GM12878 (cell line): ENCODE measurements around the gene DNAJC22. TPM values are rescaled to one million over a fixed set of nuclear protein-coding genes. Genes with fewer than 3 reads are reported as not detected.

Source experiments
- ATAC-seq: fragments of 200-7000 bp; cut with Tn5 transposase; 3 replicates; pipeline ENCODE4 v1.9.1; 2020; ENCODE audit warnings: mild to moderate bottlenecking, moderate library complexity
- BruUV-seq: library from RNA; stranded (reverse); fragments of 400-500 nt; replicated peaks from 2 replicates; lab custom pipeline; 2021; lab: Mats Ljungman, UMichigan
- CTCF ChIA-PET: fragments of 300-600 bp; sonication (Branson Sonifier 250); formaldehyde crosslinking; extraction: SDS; loops from one replicate; lab custom pipeline; 2021; ENCODE audit warnings: inconsistent platforms; lab: Yijun Ruan, JAX
- POLR2A ChIA-PET: fragments of 350-600 bp; formaldehyde crosslinking; extraction: SDS; loops from one replicate; lab custom pipeline; 2021; ENCODE audit warnings: inconsistent platforms; lab: Charles Lee
- RAD21 ChIA-PET: fragments of 300-600 bp; sonication (Branson Sonifier 250); formaldehyde crosslinking; loops from one replicate; lab custom pipeline; 2023; ENCODE audit warnings: antibody characterized with exemption; ENCODE audit not compliant: unreplicated experiment; lab: Charles Lee
- SMC1A ChIA-PET: fragments of 300-600 bp; sonication (Branson Sonifier 250); formaldehyde crosslinking; loops from one replicate; lab custom pipeline; 2023; ENCODE audit not compliant: unreplicated experiment, uncharacterized antibody; lab: Charles Lee
- DNase-seq: peaks from one replicate; pipeline ENCODE4 v3.0.0-alpha.2; 2011; ENCODE audit warnings: low read depth, low spot score
- FAIRE-seq: peaks from 3 replicates; lab custom pipeline; 2011; peaks lifted over from hg19 to GRCh38; lab: Jason Lieb, UNC
- H2AFZ ChIP-seq: 2 replicates; pipeline ENCODE4 v1.6.0; 2011; ENCODE audit warnings: low read depth, low read length, control low read depth; ENCODE audit not compliant: control insufficient read depth
- H3K27ac ChIP-seq: 2 replicates; pipeline ENCODE4 v1.5.1; 2011; ENCODE audit warnings: control low read depth; ENCODE audit not compliant: control insufficient read depth, insufficient read depth
- H3K27me3 ChIP-seq, 2 experiments: replicated peaks in 1 of 2; 2 replicates each; pipeline versions ENCODE4 v1.6.0 to v1.6.1; 2011; ENCODE audit warnings: low read length in 1 of 2; ENCODE audit not compliant: control insufficient read depth in 2 of 2, insufficient read depth in 2 of 2
- H3K36me3 ChIP-seq, 2 experiments: 2 replicates each; pipeline ENCODE4 v1.5.1; 2011; ENCODE audit warnings: low read length in 1 of 2; ENCODE audit not compliant: control insufficient read depth in 2 of 2, insufficient read depth in 2 of 2
- H3K4me1 ChIP-seq: 2 replicates; pipeline ENCODE4 v1.6.1; 2011; ENCODE audit warnings: mild to moderate bottlenecking, low read length, moderate library complexity, mixed read lengths; ENCODE audit not compliant: control insufficient read depth, insufficient read depth
- H3K4me2 ChIP-seq: 2 replicates; pipeline ENCODE4 v1.6.0; 2011; ENCODE audit warnings: control low read depth; ENCODE audit not compliant: control insufficient read depth, insufficient read depth
- H3K4me3 ChIP-seq: fragments of 200-600 bp; sonication (generic); 2 replicates; pipeline ENCODE4 v1.5.1; 2016
- H3K79me2 ChIP-seq: 2 replicates; pipeline ENCODE4 v1.6.0; 2011; ENCODE audit warnings: low read length; ENCODE audit not compliant: control insufficient read depth, insufficient read depth
- H3K9ac ChIP-seq: 2 replicates; pipeline ENCODE4 v1.8.0; 2011; ENCODE audit warnings: low read length, control low read depth, mixed read lengths; ENCODE audit not compliant: control insufficient read depth, insufficient read depth
- H3K9me3 ChIP-seq: replicated peaks from 3 replicates; pipeline ENCODE4 v1.5.1; 2011; ENCODE audit warnings: mild to moderate bottlenecking, low read length; ENCODE audit not compliant: control insufficient read depth, insufficient read depth
- H4K20me1 ChIP-seq: 2 replicates; pipeline ENCODE4 v1.6.0; 2011; ENCODE audit not compliant: control insufficient read depth, insufficient read depth
- BHLHE40 ChIP-seq, 2 experiments: fragments of 450-650 bp in 1 of 2; IDR thresholded peaks; 2 replicates each; pipeline ENCODE4 v1.6.1; 2011 to 2017; ENCODE audit warnings: low read depth in 2 of 2, borderline replicate concordance in 1 of 2, improper control_type of control experiment in 1 of 2, low read length in 1 of 2, mild to moderate bottlenecking in 1 of 2
- BMI1 ChIP-seq: fragments of 450-650 bp; IDR thresholded peaks from 2 replicates; pipeline ENCODE4 v1.6.1; 2016; ENCODE audit warnings: mild to moderate bottlenecking, moderate library complexity, borderline replicate concordance
- BRCA1 ChIP-seq: IDR thresholded peaks from 2 replicates; pipeline ENCODE4 v1.6.1; 2011; ENCODE audit warnings: low read depth, low read length, improper control_type of control experiment
- CHD2 ChIP-seq: IDR thresholded peaks from 2 replicates; pipeline ENCODE4 v1.6.1; 2011; ENCODE audit warnings: low read depth, low read length, improper control_type of control experiment, borderline replicate concordance
- EED ChIP-seq: sonication (generic); IDR thresholded peaks from 2 replicates; pipeline ENCODE4 v1.6.1; 2016; ENCODE audit warnings: antibody characterized with exemption, low read depth
- ETV6 ChIP-seq, 2 experiments: fragments of 450-650 bp in 1 of 2; IDR thresholded peaks in 1 of 2; conservative IDR thresholded peaks in 1 of 2; 2 replicates each; pipeline ENCODE4 v1.6.1; 2014; ENCODE audit warnings: antibody characterized with exemption in 1 of 2, borderline replicate concordance in 1 of 2, low read depth in 1 of 2, mild to moderate bottlenecking in 1 of 2, moderate library complexity in 1 of 2
- MYB ChIP-seq: fragments of 150-350 bp; IDR thresholded peaks from 2 replicates; pipeline ENCODE4 v1.6.1; 2014; ENCODE audit warnings: mild to moderate bottlenecking, low read depth, low read length, borderline replicate concordance
- NR2C1 ChIP-seq: fragments of 450-650 bp; IDR thresholded peaks from 2 replicates; pipeline ENCODE4 v1.6.1; 2017; ENCODE audit warnings: antibody characterized with exemption, mild to moderate bottlenecking, moderate library complexity
- POLR2AphosphoS2 ChIP-seq: IDR thresholded peaks from 2 replicates; pipeline ENCODE4 v1.6.1; 2011; ENCODE audit warnings: low read depth, mild to moderate bottlenecking, low read length, improper control_type of control experiment, moderate library complexity
- POU2F2 ChIP-seq: IDR thresholded peaks from 3 replicates; pipeline ENCODE4 v1.6.1; 2011; ENCODE audit warnings: low read depth, mild to moderate bottlenecking, low read length, borderline replicate concordance
- RELA ChIP-seq: fragments of 450-650 bp; IDR thresholded peaks from 2 replicates; pipeline ENCODE4 v1.8.0; 2014; ENCODE audit warnings: borderline replicate concordance; ENCODE audit not compliant: partially characterized antibody
- SMARCA5 ChIP-seq: fragments of 450-650 bp; IDR thresholded peaks from 2 replicates; pipeline ENCODE4 v1.6.1; 2017; ENCODE audit warnings: mild to moderate bottlenecking
- TCF12 ChIP-seq: IDR thresholded peaks from 2 replicates; pipeline ENCODE4 v1.6.1; 2011; ENCODE audit warnings: low read depth, mild to moderate bottlenecking, low read length
- YBX1 ChIP-seq: fragments of 450-650 bp; IDR thresholded peaks from 2 replicates; pipeline ENCODE4 v1.6.1; 2016; ENCODE audit warnings: antibody characterized with exemption
- ZNF207 ChIP-seq: fragments of 450-650 bp; IDR thresholded peaks from 2 replicates; pipeline ENCODE4 v1.6.1; 2014; ENCODE audit warnings: antibody characterized with exemption, mild to moderate bottlenecking, borderline replicate concordance
- WGBS: methylation state at CpG from one replicate; pipeline ENCODE4 v1.1.6; 2016; ENCODE audit warnings: low lambda C conversion rate; ENCODE audit not compliant: insufficient replicate concordance, insufficient coverage; ENCODE audit errors: missing lambda C conversion rate; 5-methylcytosine and 5-hydroxymethylcytosine counted together
- in situ Hi-C: fragments of 300-500 bp; cut with MboI; formaldehyde crosslinking; loops from 9 replicates; pipeline ENCODE4 v1.14.3; 2018; ENCODE audit warnings: mixed read lengths
- intact Hi-C: fragments of 100-400 bp; cut with micrococcal nuclease; formaldehyde crosslinking; loops from one replicate; pipeline ENCODE4 v1.14.2; 2022; ENCODE audit not compliant: unreplicated experiment
- polyA plus RNA-seq, 11 experiments: library from polyadenylated mRNA; depleted of rRNA in 4 of 11; unstranded in 6 of 11; stranded (reverse) in 5 of 11; fragments of >200 nt; fragmentation: Nextera tagmentation in 4 of 11; fragmentation: Illumina TruSeq in 1 of 11; extraction: Ambion mirVana in 4 of 11; extraction: Trizol in 1 of 11; gene quantifications; 1 replicate in 1 of 11; 2 replicates in 10 of 11; pipeline versions ENCODE4 v1.2.1 to v1.2.3, GENCODE V29; 2011 to 2016; ENCODE audit warnings: inconsistent platforms in 2 of 11, missing spikeins in 2 of 11, low read depth in 1 of 11
- total RNA-seq, 4 experiments: library from RNA; depleted of rRNA in 3 of 4; stranded (reverse); fragments of >200 nt in 3 of 4; fragmentation: Illumina TruSeq in 1 of 4; extraction: Trizol in 1 of 4; gene quantifications; 2 replicates each; pipeline versions ENCODE4 v1.2.1 to v1.2.3, GENCODE V29; 2013 to 2021
- TF ChIP-seq, protein P1 (sequence below): IDR thresholded peaks from 2 replicates; pipeline ENCODE4 v1.6.1; 2011; ENCODE audit warnings: mild to moderate bottlenecking, low read depth, low read length, moderate library complexity; ENCODE audit not compliant: insufficient replicate concordance

Gene DNAJC22
- total and polyA plus RNA-seq, 10 of the 15 experiments (the other 5 are each of a cell fraction or from before 2014, with no cell fraction given) = 0.06 to 0.61 (median 0.13) TPM; not detected in 3

DNA sequence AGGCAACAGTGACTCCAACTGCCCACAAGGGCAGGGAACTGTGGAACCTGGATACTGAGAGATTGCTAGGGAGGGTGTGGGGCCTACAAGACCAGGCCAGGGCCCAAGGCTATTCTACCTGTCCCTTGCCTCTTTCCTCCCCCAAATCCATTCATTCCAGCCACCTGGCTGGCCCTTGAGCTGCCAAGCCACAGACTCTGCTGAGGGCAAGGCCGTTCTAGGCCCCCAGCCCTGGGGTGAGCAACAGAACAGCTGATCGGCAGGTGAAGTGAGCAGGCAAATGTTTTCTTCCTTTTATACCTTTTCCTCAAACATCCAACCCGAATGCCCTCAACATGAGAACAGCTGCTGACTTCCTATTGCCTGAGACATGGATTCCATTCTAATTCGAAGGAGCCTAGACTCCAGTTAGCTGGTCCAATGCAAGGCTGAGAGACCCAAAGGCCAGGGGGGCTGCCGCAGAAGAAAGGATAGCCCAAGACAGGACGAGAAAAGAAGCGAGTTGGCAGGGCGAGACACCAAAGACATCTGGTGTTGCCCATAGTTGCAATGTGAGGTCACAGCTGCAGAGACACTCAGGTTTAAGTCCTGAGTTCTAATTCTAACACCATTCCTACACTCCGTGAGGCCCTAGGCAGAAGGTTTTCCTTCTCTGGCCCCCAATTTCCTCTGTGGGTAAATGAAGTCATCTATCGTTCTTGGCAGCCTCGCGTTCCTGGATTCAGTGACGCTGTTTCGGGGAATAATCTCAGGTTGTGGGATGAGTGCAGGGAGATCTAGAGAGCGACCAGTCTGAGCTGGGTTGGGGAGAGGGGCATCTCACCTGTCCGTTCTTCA, 11.4 kb upstream of the DNAJC22 start:
- TF ChIP-seq ZNF207 (no peak), CHD2 (no peak), BRCA1 (no peak), NR2C1 (no peak), BMI1 (no peak), POU2F2 (no peak), YBX1 (no peak), EED (no peak), BHLHE40 (IDR thresholded peaks at IDR 0.05; ENCODE audit: borderline replicate concordance in 1 of 2, low read depth in 2 of 2, low read length in 1 of 2) (no peak), ETV6 (conservative IDR thresholded peaks at IDR 0.05 in 1 of 2, IDR thresholded peaks at IDR 0.05 in 1 of 2; ENCODE audit: borderline replicate concordance in 1 of 2, low read depth in 1 of 2) (no peak), SMARCA5 (no peak), TCF12 (no peak), POLR2AphosphoS2 (no peak), MYB (no peak), RELA (no peak)
- TF ChIP-seq, protein P1, sequence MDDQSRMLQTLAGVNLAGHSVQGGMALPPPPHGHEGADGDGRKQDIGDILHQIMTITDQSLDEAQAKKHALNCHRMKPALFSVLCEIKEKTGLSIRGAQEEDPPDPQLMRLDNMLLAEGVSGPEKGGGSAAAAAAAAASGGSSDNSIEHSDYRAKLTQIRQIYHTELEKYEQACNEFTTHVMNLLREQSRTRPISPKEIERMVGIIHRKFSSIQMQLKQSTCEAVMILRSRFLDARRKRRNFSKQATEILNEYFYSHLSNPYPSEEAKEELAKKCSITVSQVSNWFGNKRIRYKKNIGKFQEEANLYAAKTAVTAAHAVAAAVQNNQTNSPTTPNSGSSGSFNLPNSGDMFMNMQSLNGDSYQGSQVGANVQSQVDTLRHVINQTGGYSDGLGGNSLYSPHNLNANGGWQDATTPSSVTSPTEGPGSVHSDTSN = no peak
- POLR2A ChIA-PET = interaction anchor here (0.5 kb wide), 1 partner anchor 194 kb away, joined by 5 read pairs; no protein-coding TSS in a partner anchor

More for the DNA sequence above, 11.4 kb upstream of the DNAJC22 start:
- Histone ChIP-seq H3K4me2 (no peak overlapping the region), H3K79me2 (no peaks in the 10 kb centered on the region), H3K9ac (no peak overlapping the region), H3K36me3 (peaks cover 0 to 3% of the 10 kb centered on the region in 2 experiments; a peak in 2 of 4 replicates), H2AFZ (no peak overlapping the region), H3K4me3 (no peak overlapping the region), H3K4me1 (no peaks in the 10 kb centered on the region), H3K27me3 (peaks cover 11 to 12% of the 10 kb centered on the region in 2 experiments), H4K20me1 (no peaks in the 10 kb centered on the region), H3K9me3 (no peaks in the 10 kb centered on the region; the same call in 2 of the 3 replicates), H3K27ac (no peak overlapping the region)
- intact Hi-C loops = no loop called here
- no peak for DNase-seq
- in situ Hi-C loops = loop anchor here (5.0 kb wide), 1 partner anchor 48 kb away; no protein-coding TSS in a partner anchor
- 51% methylated on average over 16 of the region's 16 CpGs for WGBS
- BruUV-seq = no TSS peak
- ATAC-seq = no peak
- no peak for FAIRE-seq
- RAD21 ChIA-PET = no interaction called here
- CTCF ChIA-PET = interaction anchor here (0.8 to 4.7 kb wide), 5 partner anchors 12 to 245 kb away, joined by 3 to 25 read pairs (median 4); partner anchors contain the start of gene TROAP
- SMC1A ChIA-PET = interaction anchor here (1.3 kb wide), 1 partner anchor 46 kb away, joined by 5 read pairs; no protein-coding TSS in a partner anchor
